Neural progenitor cell (in vitro differentiated cells): ENCODE results near the gene IFI6. TPM values are rescaled to one million over a fixed set of nuclear protein-coding genes. Genes with fewer than 3 reads are reported as not detected.

Source experiments
- DNase-seq: peaks from one replicate; pipeline ENCODE4 v3.0.0-alpha.2; 2016; ENCODE audit warnings: low spot score
- H2AFZ ChIP-seq: fragments of 200-600 bp; sonication (generic); replicated peaks from 2 replicates; pipeline ENCODE4 v1.6.1; 2016; ENCODE audit warnings: antibody characterized with exemption
- H3F3A ChIP-seq: fragments of 200-600 bp; sonication (generic); 2 replicates; pipeline ENCODE4 v1.6.1; 2016; ENCODE audit warnings: antibody characterized with exemption, low read depth
- H3K27ac ChIP-seq: fragments of 200-600 bp; sonication (generic); 2 replicates; pipeline ENCODE4 v1.5.1; 2016; ENCODE audit warnings: mild to moderate bottlenecking
- H3K27me3 ChIP-seq: fragments of 200-600 bp; sonication (generic); 2 replicates; pipeline ENCODE4 v1.6.1; 2016; ENCODE audit warnings: mild to moderate bottlenecking, moderate library complexity
- H3K36me3 ChIP-seq: fragments of 200-600 bp; sonication (generic); 2 replicates; pipeline ENCODE4 v1.5.1; 2016
- H3K4me1 ChIP-seq: fragments of 200-600 bp; sonication (generic); 2 replicates; pipeline ENCODE4 v1.6.1; 2016; ENCODE audit warnings: mixed run types
- H3K4me2 ChIP-seq: fragments of 200-600 bp; sonication (generic); 2 replicates; pipeline ENCODE4 v1.6.1; 2016
- H3K4me3 ChIP-seq: fragments of 200-600 bp; sonication (generic); 2 replicates; pipeline ENCODE4 v1.5.1; 2016
- H3K79me2 ChIP-seq: fragments of 200-600 bp; sonication (generic); 2 replicates; pipeline ENCODE4 v1.6.1; 2016; ENCODE audit warnings: low read depth
- H3K9ac ChIP-seq: fragments of 200-600 bp; sonication (generic); 2 replicates; pipeline ENCODE4 v1.6.1; 2016
- H3K9me3 ChIP-seq: fragments of 200-600 bp; sonication (generic); 2 replicates; pipeline ENCODE4 v1.5.1; 2016; ENCODE audit warnings: low read depth
- H4K20me1 ChIP-seq: fragments of 200-600 bp; sonication (generic); 2 replicates; pipeline ENCODE4 v1.6.1; 2016; ENCODE audit warnings: low read depth
- H3K27ac Mint-ChIP-seq: 3 replicates; pipeline ENCODE4 v1.8.0; 2021; ENCODE audit warnings: mixed read lengths
- H3K27me3 Mint-ChIP-seq: 2 replicates; pipeline ENCODE4 v1.8.0; 2022; ENCODE audit warnings: low read depth, mild to moderate bottlenecking, inconsistent platforms, moderate library complexity, mixed read lengths; ENCODE audit not compliant: insufficient read depth
- H3K36me3 Mint-ChIP-seq: 3 replicates; pipeline ENCODE4 v1.8.0; 2021; ENCODE audit warnings: mixed read lengths
- H3K4me1 Mint-ChIP-seq: 3 replicates; pipeline ENCODE4 v1.8.0; 2021; ENCODE audit warnings: mixed read lengths
- H3K4me3 Mint-ChIP-seq: 3 replicates; pipeline ENCODE4 v1.8.0; 2021; ENCODE audit warnings: mild to moderate bottlenecking, moderate library complexity, mixed read lengths
- H3K9me3 Mint-ChIP-seq: 3 replicates; pipeline ENCODE4 v1.8.0; 2020; ENCODE audit warnings: mixed read lengths
- EZH2 ChIP-seq: fragments of 200-600 bp; sonication (generic); IDR thresholded peaks from 2 replicates; pipeline ENCODE4 v1.6.1; 2017; ENCODE audit warnings: antibody characterized with exemption, mild to moderate bottlenecking, moderate library complexity
- EZH2phosphoT487 ChIP-seq: fragments of 200-600 bp; sonication (generic); IDR thresholded peaks from 2 replicates; pipeline ENCODE4 v1.6.1; 2017; ENCODE audit warnings: antibody characterized with exemption
- total RNA-seq: library from RNA; depleted of rRNA; stranded (reverse); fragments of >200 nt; gene quantifications from 2 replicates; pipeline ENCODE4 v1.2.3, GENCODE V29; 2015; ENCODE audit warnings: low replicate concordance
- TF ChIP-seq, protein P1 (sequence below): fragments of 200-600 bp; sonication (generic); IDR thresholded peaks from 2 replicates; pipeline ENCODE4 v1.5.1; 2017; ENCODE audit warnings: antibody characterized with exemption, mild to moderate bottlenecking

The IFI6 gene
- total RNA-seq, 1 donor from 2014 or later = 2.4 TPM

GRCh38 chr1:27624467-27625178 is 47.4 kb downstream of the IFI6 start:
- Mint-ChIP-seq H3K27me3 (peaks cover 10% of the 10 kb centered on the region), H3K36me3 (no peaks in the 10 kb centered on the region), H3K9me3 (no peaks in the 10 kb centered on the region), H3K4me3 (no peak overlapping the region), H3K27ac (no peak overlapping the region), H3K4me1 (peaks cover 24% of the 10 kb centered on the region)
- H2AFZ ChIP-seq = no peak overlapping the region
- no peaks in the 10 kb centered on the region for H3K27me3 ChIP-seq
- H3K4me2 ChIP-seq = no peak overlapping the region
- no peak for DNase-seq
- peaks cover 2% of the 10 kb centered on the region for H3F3A ChIP-seq
- no peak overlapping the region for H3K27ac ChIP-seq
- H3K79me2 ChIP-seq = no peaks in the 10 kb centered on the region
- TF ChIP-seq EZH2phosphoT487 (no peak), EZH2 (no peak)
- TF ChIP-seq, protein P1, sequence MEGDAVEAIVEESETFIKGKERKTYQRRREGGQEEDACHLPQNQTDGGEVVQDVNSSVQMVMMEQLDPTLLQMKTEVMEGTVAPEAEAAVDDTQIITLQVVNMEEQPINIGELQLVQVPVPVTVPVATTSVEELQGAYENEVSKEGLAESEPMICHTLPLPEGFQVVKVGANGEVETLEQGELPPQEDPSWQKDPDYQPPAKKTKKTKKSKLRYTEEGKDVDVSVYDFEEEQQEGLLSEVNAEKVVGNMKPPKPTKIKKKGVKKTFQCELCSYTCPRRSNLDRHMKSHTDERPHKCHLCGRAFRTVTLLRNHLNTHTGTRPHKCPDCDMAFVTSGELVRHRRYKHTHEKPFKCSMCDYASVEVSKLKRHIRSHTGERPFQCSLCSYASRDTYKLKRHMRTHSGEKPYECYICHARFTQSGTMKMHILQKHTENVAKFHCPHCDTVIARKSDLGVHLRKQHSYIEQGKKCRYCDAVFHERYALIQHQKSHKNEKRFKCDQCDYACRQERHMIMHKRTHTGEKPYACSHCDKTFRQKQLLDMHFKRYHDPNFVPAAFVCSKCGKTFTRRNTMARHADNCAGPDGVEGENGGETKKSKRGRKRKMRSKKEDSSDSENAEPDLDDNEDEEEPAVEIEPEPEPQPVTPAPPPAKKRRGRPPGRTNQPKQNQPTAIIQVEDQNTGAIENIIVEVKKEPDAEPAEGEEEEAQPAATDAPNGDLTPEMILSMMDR = no peak
- H3K4me3 ChIP-seq = no peak overlapping the region
- no peak overlapping the region for H3K9ac ChIP-seq
- no peaks in the 10 kb centered on the region for H4K20me1 ChIP-seq
- H3K4me1 ChIP-seq = no peaks in the 10 kb centered on the region
- no peaks in the 10 kb centered on the region for H3K36me3 ChIP-seq
- H3K9me3 ChIP-seq = no peaks in the 10 kb centered on the region

- Histone ChIP-seq H3K4me3 (no peak overlapping the region), H3F3A (peaks cover 2% of the 10 kb centered on the region), H3K79me2 (no peaks in the 10 kb centered on the region), H4K20me1 (no peaks in the 10 kb centered on the region), H3K4me2 (no peak overlapping the region), H3K9ac (no peak overlapping the region), H3K4me1 (no peaks in the 10 kb centered on the region), H3K9me3 (no peaks in the 10 kb centered on the region), H3K36me3 (no peaks in the 10 kb centered on the region), H3K27me3 (no peaks in the 10 kb centered on the region), H3K27ac (no peak overlapping the region), H2AFZ (no peak overlapping the region)
- Mint-ChIP-seq H3K9me3 (no peaks in the 10 kb centered on the region), H3K27me3 (peaks cover 10% of the 10 kb centered on the region), H3K27ac (no peak overlapping the region), H3K4me1 (peaks cover 16% of the 10 kb centered on the region), H3K36me3 (no peaks in the 10 kb centered on the region), H3K4me3 (no peak overlapping the region)
- TF ChIP-seq EZH2 = no peak
- TF ChIP-seq EZH2phosphoT487 = no peak
- no peak for DNase-seq
These were observed 48.4 kb downstream of the IFI6 start for GRCh38 chr1:27623327-27624212.

DNA sequence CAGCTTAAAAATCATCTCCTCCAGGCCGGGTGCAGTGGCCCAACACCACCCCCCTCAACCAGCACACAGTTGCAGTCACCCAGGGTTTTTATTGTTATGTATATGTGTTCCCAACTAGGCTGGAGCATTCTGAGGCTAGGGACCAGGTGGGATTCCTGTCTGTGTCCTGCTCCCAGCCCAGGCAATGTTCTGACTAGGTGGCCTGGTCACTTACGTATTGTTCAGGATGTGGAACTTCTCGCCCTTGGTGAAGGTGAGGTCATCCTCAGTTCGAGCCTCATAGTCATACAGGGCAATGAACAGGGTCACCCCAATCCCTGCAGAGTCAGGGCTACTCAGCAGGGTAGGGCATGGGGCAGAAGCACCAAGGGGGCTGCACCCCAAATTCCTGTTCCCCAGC is 49.2 kb downstream of the IFI6 start:
- no peak for DNase-seq
- no peaks in the 10 kb centered on the region for H3K4me1 ChIP-seq
- no peak for TF ChIP-seq EZH2
- no peak for TF ChIP-seq EZH2phosphoT487
- TF ChIP-seq, protein P1 = no peak

More for the DNA sequence above, 49.2 kb downstream of the IFI6 start:
- Mint-ChIP-seq H3K9me3 (no peaks in the 10 kb centered on the region), H3K27me3 (peaks cover 10% of the 10 kb centered on the region), H3K27ac (no peak overlapping the region), H3K36me3 (no peaks in the 10 kb centered on the region), H3K4me3 (no peak overlapping the region), H3K4me1 (peaks cover 15% of the 10 kb centered on the region)
- Histone ChIP-seq H3K4me2 (no peak overlapping the region), H3K9me3 (no peaks in the 10 kb centered on the region), H4K20me1 (no peaks in the 10 kb centered on the region), H3K9ac (no peak overlapping the region), H3F3A (peaks cover 2% of the 10 kb centered on the region), H3K79me2 (no peaks in the 10 kb centered on the region), H2AFZ (no peak overlapping the region), H3K27ac (no peak overlapping the region), H3K4me3 (no peak overlapping the region), H3K27me3 (no peaks in the 10 kb centered on the region), H3K36me3 (no peaks in the 10 kb centered on the region)
